CD14-positive monocyte (primary cell): ENCODE data around the gene SF3A2. TPM values are rescaled to one million over a fixed set of nuclear protein-coding genes. Genes with fewer than 3 reads are reported as not detected.

ENCODE experiments used
- DNase-seq, 3 donors: peaks; one replicate each; pipeline ENCODE4 v3.0.0-alpha.2; 2011 to 2022
- H2AFZ ChIP-seq: 2 replicates; pipeline ENCODE4 v1.6.0; 2012; ENCODE audit warnings: mild to moderate bottlenecking, low read depth, low read length, inconsistent platforms; ENCODE audit not compliant: insufficient read depth, poor library complexity, severe bottlenecking
- H3K27ac ChIP-seq, 2 donors: 1 replicate in 1 of 2; 2 replicates in 1 of 2; pipeline ENCODE4 v1.5.1; 2012 to 2013; ENCODE audit warnings: low read length in 2 of 2, control low read depth in 1 of 2, inconsistent platforms in 1 of 2, low read depth in 1 of 2, mild to moderate bottlenecking in 1 of 2
- H3K27me3 ChIP-seq, 2 donors: one replicate each; pipeline versions ENCODE4 v1.6.0 to v1.6.1; 2011 to 2013; ENCODE audit warnings: low read length in 2 of 2; ENCODE audit not compliant: control insufficient read depth in 2 of 2, insufficient read depth in 2 of 2
- H3K36me3 ChIP-seq, 2 donors: replicated peaks in 1 of 2; 1 replicate in 1 of 2; 2 replicates in 1 of 2; pipeline versions ENCODE4 v1.5.1 to v1.6.1; 2012 to 2013; ENCODE audit warnings: low read length in 2 of 2, control low read depth in 1 of 2, inconsistent platforms in 1 of 2, mild to moderate bottlenecking in 1 of 2; ENCODE audit not compliant: insufficient read depth in 2 of 2, control insufficient read depth in 1 of 2
- H3K4me1 ChIP-seq, 2 donors: 1 replicate in 1 of 2; 2 replicates in 1 of 2; pipeline versions ENCODE4 v1.5.1 to v1.6.1; 2012 to 2013; ENCODE audit warnings: low read length in 2 of 2, control low read depth in 1 of 2, inconsistent platforms in 1 of 2, mild to moderate bottlenecking in 1 of 2, moderate library complexity in 1 of 2; ENCODE audit not compliant: insufficient read depth in 2 of 2, control insufficient read depth in 1 of 2
- H3K4me2 ChIP-seq: replicated peaks from 2 replicates; pipeline ENCODE3; 2012; ENCODE audit warnings: low read length, moderate library complexity, mild to moderate bottlenecking; ENCODE audit not compliant: poor library complexity, severe bottlenecking; ENCODE audit errors: extremely low read depth
- H3K4me3 ChIP-seq, 3 experiments: fragments of 200-600 bp in 1 of 3; sonication (generic) in 1 of 3; replicated peaks in 1 of 3; 1 replicate in 2 of 3; 2 replicates in 1 of 3; pipeline ENCODE4 v1.5.1; 2011 to 2013; ENCODE audit warnings: low read length in 3 of 3, mild to moderate bottlenecking in 3 of 3, control low read depth in 2 of 3, low read depth in 2 of 3, inconsistent platforms in 1 of 3, moderate library complexity in 1 of 3
- H3K79me2 ChIP-seq: 2 replicates; pipeline ENCODE4 v1.6.0; 2012; ENCODE audit warnings: mild to moderate bottlenecking, control low read depth, inconsistent platforms, low read length, moderate library complexity; ENCODE audit not compliant: insufficient read depth
- H3K9ac ChIP-seq: 2 replicates; pipeline ENCODE4 v1.6.0; 2017; ENCODE audit warnings: low read length, mild to moderate bottlenecking; ENCODE audit not compliant: insufficient read depth, poor library complexity, severe bottlenecking
- H3K9me3 ChIP-seq, 2 donors: replicated peaks in 1 of 2; 1 replicate in 1 of 2; 2 replicates in 1 of 2; pipeline versions ENCODE4 v1.5.1 to v1.6.1; 2012 to 2013; ENCODE audit warnings: low read length in 2 of 2, control low read depth in 1 of 2; ENCODE audit not compliant: control insufficient read depth in 1 of 2, insufficient read depth in 1 of 2
- H4K20me1 ChIP-seq: 2 replicates; pipeline ENCODE4 v1.6.0; 2012; ENCODE audit warnings: mild to moderate bottlenecking, low read length, control low read depth, moderate library complexity; ENCODE audit not compliant: insufficient read depth
- H3K27ac Mint-ChIP-seq, 7 donors: one replicate each; pipeline ENCODE4 v1.8.0; 2020; ENCODE audit warnings: mild to moderate bottlenecking in 7 of 7, mixed read lengths in 7 of 7, moderate library complexity in 6 of 7, inconsistent platforms in 2 of 7
- H3K27me3 Mint-ChIP-seq, 3 donors: one replicate each; pipeline ENCODE4 v1.8.0; 2021 to 2022; ENCODE audit warnings: low read depth in 3 of 3, mild to moderate bottlenecking in 3 of 3, mixed read lengths in 3 of 3, moderate library complexity in 3 of 3, inconsistent platforms in 1 of 3
- H3K36me3 Mint-ChIP-seq, 2 donors: one replicate each; pipeline ENCODE4 v1.8.0; 2020; ENCODE audit warnings: mixed read lengths in 2 of 2, inconsistent platforms in 1 of 2, mild to moderate bottlenecking in 1 of 2
- H3K4me1 Mint-ChIP-seq: one replicate; pipeline ENCODE4 v1.8.0; 2020; ENCODE audit warnings: mild to moderate bottlenecking, mixed read lengths
- H3K4me3 Mint-ChIP-seq, 2 donors: one replicate each; pipeline ENCODE4 v1.8.0; 2020; ENCODE audit warnings: mild to moderate bottlenecking in 2 of 2, mixed read lengths in 2 of 2, moderate library complexity in 1 of 2
- H3K9me3 Mint-ChIP-seq, 7 donors: one replicate each; pipeline ENCODE4 v1.8.0; 2020 to 2022; ENCODE audit warnings: mixed read lengths in 7 of 7, mild to moderate bottlenecking in 6 of 7, moderate library complexity in 6 of 7, inconsistent platforms in 2 of 7
- CTCF ChIP-seq: fragments of 200-600 bp; IDR thresholded peaks from one replicate; pipeline ENCODE4 v1.8.0; 2022; ENCODE audit warnings: antibody characterized with exemption, mild to moderate bottlenecking
- WGBS: methylation state at CpG from one replicate; pipeline ENCODE4 v1.1.5; 2013; ENCODE audit warnings: missing lambda C conversion rate; ENCODE audit not compliant: insufficient coverage; 5-methylcytosine and 5-hydroxymethylcytosine counted together
- intact Hi-C, 2 donors: fragments of 100-400 bp; cut with micrococcal nuclease; formaldehyde crosslinking; loops; one replicate each; pipeline versions ENCODE4 v1.15.0 to v1.15.1; 2023
- polyA plus RNA-seq, 3 donors: library from polyadenylated mRNA; depleted of rRNA in 1 of 3; unstranded in 2 of 3; stranded (reverse) in 1 of 3; fragments of 300-500 nt in 2 of 3; fragments of >200 nt in 1 of 3; fragmentation: Illumina TruSeq in 2 of 3; gene quantifications; 1 replicate in 2 of 3; 2 replicates in 1 of 3; pipeline ENCODE4 v1.2.3, GENCODE V29; 2012 to 2021

The SF3A2 gene
- polyA plus RNA-seq, 3 donors, result 8.0 to 70.8 (median 11.6) TPM

GRCh38 chr19:2239173-2239572 is 2.5 kb downstream of the SF3A2 start:
- DNase-seq, result peak in 1 of 3 donors; percentile 25
- peaks cover 93% of the 10 kb centered on the region for H3K79me2 ChIP-seq
- H3K4me1 Mint-ChIP-seq, result peaks cover 56% of the 10 kb centered on the region
- H3K27me3 Mint-ChIP-seq, result peaks cover 0 to 1% (median under 1%) of the 10 kb centered on the region in 3 donors
- H3K27ac Mint-ChIP-seq, result peak overlapping the region; percentile 75 to 100 (median 91)
- no peaks in the 10 kb centered on the region for H3K27me3 ChIP-seq
- peaks cover 49 to 58% of the 10 kb centered on the region in 2 donors for H3K4me1 ChIP-seq
- H3K9me3 Mint-ChIP-seq, result no peaks in the 10 kb centered on the region
- H3K4me3 Mint-ChIP-seq, result peak overlapping the region; percentile 68 to 91
- TF ChIP-seq CTCF, result no peak
- H3K36me3 ChIP-seq, result peaks cover 13 to 36% of the 10 kb centered on the region in 2 donors
- H2AFZ ChIP-seq, result no peak overlapping the region
- peaks cover 86% of the 10 kb centered on the region for H4K20me1 ChIP-seq
- peaks cover 21 to 40% of the 10 kb centered on the region in 2 donors for H3K36me3 Mint-ChIP-seq
- peak overlapping the region in 1 of 2 donors; percentile 99 for H3K27ac ChIP-seq
- H3K9ac ChIP-seq, result peak overlapping the region; percentile 41
- H3K9me3 ChIP-seq, result no peaks in the 10 kb centered on the region
- WGBS, result 52% methylated on average over 4 of the region's 10 CpGs
- H3K4me3 ChIP-seq, result peak overlapping the region; percentile 6 to 65 (median 27)
- intact Hi-C loops, result loop anchor here (5.0 kb wide), 3 partner anchors 78 to 88 kb away; partner anchors contain the start of genes AP3D1 (in 2 of the 2), LSM7 (in 1 of the 2) and SPPL2B (in 1 of the 2)
- peak overlapping the region; percentile 93 for H3K4me2 ChIP-seq

GRCh38 chr19:2239771-2240770 is 3.4 kb downstream of the SF3A2 start:
- Mint-ChIP-seq H3K36me3 (peaks cover 26 to 46% of the 10 kb centered on the region in 2 donors), H3K4me1 (peaks cover 48% of the 10 kb centered on the region), H3K4me3 (peak overlapping the region; percentile 68 to 91), H3K27me3 (peaks cover 0 to 1% (median 0%) of the 10 kb centered on the region in 3 donors), H3K27ac (peak overlapping the region; percentile 73 to 99 (median 86)), H3K9me3 (no peaks in the 10 kb centered on the region)
- Histone ChIP-seq H2AFZ (no peak overlapping the region), H3K79me2 (peaks cover 88% of the 10 kb centered on the region), H3K4me1 (peaks cover 41 to 49% of the 10 kb centered on the region in 2 donors), H3K36me3 (peaks cover 22 to 44% of the 10 kb centered on the region in 2 donors), H3K27ac (peak overlapping the region; percentile 2 to 99), H3K27me3 (no peaks in the 10 kb centered on the region), H3K9ac (peak overlapping the region; percentile 41), H3K4me2 (peak overlapping the region; percentile 93), H4K20me1 (peaks cover 84% of the 10 kb centered on the region), H3K4me3 (peak overlapping the region; percentile 6 to 65 (median 27)), H3K9me3 (no peaks in the 10 kb centered on the region)
- no peak for TF ChIP-seq CTCF
- peak; percentile 17 to 50 (median 22) for DNase-seq
- intact Hi-C loops, result loop anchor here (5.0 kb wide), 3 partner anchors 77 to 88 kb away; partner anchors contain the start of genes AP3D1 (in 2 of the 2), LSM7 (in 1 of the 2) and SPPL2B (in 1 of the 2)
- WGBS, result 35% methylated on average over 34 of the region's 34 CpGs
